Measurements from ENCODE around the gene PATZ1.

Gene PATZ1

GRCh38 chr22:31282748-31283468 lies 63.2 kb downstream of the PATZ1 start:
- no peak for DNase-seq (ENCODE audit: low spot score)

DNA sequence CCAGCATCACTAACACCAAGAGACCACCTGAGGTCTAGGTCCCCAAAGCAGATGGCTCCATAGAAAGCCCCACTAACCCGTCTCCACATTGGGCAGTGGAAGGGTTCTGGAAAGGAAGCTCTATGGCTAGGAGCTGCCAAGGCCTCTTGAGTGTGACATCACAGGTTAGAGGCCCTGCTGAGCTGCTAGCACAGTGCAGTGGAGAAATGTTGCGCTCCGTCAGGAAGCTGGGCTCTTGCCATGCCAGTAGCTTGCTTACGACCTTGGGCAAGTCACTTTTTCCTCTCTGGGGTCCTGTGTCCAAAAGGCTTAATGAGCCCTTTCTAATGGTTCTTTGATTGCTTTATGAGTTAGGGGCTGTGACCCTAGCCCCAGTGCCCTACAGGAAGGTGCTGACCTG lies 64.4 kb downstream of the PATZ1 start:
- peak; percentile 50 for DNase-seq (ENCODE audit: low spot score)

DNA sequence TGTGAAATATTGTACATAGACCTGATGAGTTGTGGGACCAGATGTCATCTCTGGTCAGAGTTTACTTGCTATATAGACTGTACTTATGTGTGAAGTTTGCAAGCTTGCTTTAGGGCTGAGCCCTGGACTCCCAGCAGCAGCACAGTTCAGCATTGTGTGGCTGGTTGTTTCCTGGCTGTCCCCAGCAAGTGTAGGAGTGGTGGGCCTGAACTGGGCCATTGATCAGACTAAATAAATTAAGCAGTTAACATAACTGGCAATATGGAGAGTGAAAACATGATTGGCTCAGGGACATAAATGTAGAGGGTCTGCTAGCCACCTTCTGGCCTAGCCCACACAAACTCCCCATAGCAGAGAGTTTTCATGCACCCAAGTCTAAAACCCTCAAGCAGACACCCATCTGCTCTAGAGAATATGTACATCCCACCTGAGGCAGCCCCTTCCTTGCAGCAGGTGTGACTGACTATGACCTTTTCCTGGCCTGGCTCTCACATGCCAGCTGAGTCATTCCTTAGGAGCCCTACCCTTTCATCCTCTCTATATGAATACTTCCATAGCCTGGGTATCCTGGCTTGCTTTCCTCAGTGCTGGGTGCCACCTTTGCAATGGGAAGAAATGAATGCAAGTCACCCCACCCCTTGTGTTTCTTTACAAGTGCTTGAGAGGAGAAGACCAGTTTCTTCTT lies 66.2 kb downstream of the PATZ1 start:
- no peak for DNase-seq (ENCODE audit: low spot score)

DNA sequence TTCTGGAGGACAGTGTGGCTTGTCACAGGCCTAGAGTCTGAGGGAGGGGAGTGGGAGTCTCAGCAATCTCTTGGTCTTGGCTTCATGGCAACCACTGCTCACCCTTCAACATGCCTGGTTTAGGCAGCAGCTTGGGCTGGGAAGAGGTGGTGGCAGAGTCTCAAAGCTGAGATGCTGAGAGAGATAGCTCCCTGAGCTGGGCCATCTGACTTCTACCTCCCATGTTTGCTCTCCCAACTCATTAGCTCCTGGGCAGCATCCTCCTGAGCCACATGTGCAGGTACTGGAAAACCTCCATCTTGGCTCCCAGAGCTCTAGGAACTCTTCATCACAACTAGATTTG lies 66.8 kb downstream of the PATZ1 start:
- DNase-seq (ENCODE audit: low spot score): no peak

DNA sequence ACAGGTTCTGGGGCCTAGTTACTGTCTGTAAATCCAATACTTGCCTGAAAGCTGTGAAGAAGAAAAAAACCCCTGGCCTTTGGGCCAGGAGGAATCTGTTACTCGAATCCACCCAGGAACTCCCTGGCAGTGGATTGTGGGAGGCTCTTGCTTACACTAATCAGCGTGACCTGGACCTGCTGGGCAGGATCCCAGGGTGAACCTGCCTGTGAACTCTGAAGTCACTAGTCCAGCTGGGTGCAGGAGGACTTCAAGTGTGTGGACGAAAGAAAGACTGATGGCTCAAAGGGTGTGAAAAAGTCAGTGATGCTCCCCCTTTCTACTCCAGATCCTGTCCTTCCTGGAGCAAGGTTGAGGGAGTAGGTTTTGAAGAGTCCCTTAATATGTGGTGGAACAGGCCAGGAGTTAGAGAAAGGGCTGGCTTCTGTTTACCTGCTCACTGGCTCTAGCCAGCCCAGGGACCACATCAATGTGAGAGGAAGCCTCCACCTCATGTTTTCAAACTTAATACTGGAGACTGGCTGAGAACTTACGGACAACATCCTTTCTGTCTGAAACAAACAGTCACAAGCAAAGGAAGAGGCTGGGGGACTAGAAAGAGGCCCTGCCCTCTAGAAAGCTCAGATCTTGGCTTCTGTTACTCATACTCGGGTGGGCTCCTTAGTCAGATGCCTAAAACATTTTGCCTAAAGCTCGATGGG lies 67.4 kb downstream of the PATZ1 start:
- no peak for DNase-seq (ENCODE audit: low spot score)

- DNase-seq (ENCODE audit: low spot score): no peak
Observed at GRCh38 chr22:31278151-31278621, 68.0 kb downstream of the PATZ1 start.

DNA sequence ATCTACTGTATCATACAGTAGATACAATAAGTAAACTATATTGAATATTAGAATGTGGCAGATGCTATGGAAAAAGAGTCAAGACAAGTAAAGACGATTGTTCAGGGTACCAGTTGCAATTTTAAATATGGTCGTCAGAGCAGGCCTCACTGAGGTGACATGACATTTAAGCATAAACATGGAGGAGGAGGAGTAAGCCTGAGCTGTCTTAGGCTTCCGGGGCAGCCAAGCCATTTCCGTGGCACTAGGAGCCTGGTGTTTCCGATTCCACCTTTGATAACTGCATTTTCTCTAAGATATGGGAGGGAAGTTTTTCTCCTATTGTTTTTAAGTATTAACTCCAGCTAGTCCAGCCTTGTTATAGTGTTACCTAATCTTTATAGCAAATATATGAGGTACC lies 68.4 kb downstream of the PATZ1 start:
- DNase-seq (ENCODE audit: low spot score): no peak

- DNase-seq (ENCODE audit: low spot score): no peak
Observed at GRCh38 chr22:31276426-31277167, 69.5 kb downstream of the PATZ1 start.
